ENCODE data around the gene WWOX. TPM values are rescaled to one million over a fixed set of nuclear protein-coding genes. Genes with fewer than 3 reads are reported as not detected.

Gene WWOX
- total RNA-seq (12.0 and 12.5 TPM in 2 replicates), polyA plus RNA-seq (4.4 and 6.2 TPM in 2 replicates), polyA minus RNA-seq (9.1 and 12.0 TPM in 2 replicates), Bru-seq, nascent RNA (percentile 42 among the genes with signal in this experiment), BruChase-seq, experiment 1, labeled RNA remaining after a 6-hour chase (percentile 59 among the genes with signal in this experiment), BruChase-seq, experiment 2, labeled RNA remaining after a 2-hour chase (percentile 54 among the genes with signal in this experiment)
- polyA plus RNA-seq (2011; cell fraction: cytosol; rRNA removed) = 5.9 and 6.5 TPM in 2 replicates
- 9.3 and 13.0 TPM in 2 replicates for polyA plus RNA-seq (2011; cell fraction: nucleus; rRNA removed)
- 6.5 and 7.7 TPM in 2 replicates for polyA plus RNA-seq (2012)
- polyA minus RNA-seq (2011; cell fraction: cytosol; rRNA and poly(A)+ RNA removed) = 9.8 TPM
- 15.2 and 25.7 TPM in 2 replicates for polyA minus RNA-seq (2011; cell fraction: nucleus; rRNA and poly(A)+ RNA removed)
- long read RNA-seq, transcript WWOX-201 (6 exons, 710 nt) = minor isoform, 9 of 29 reads
- long read RNA-seq, transcript WWOX-216 (1 exons, 525 nt) = major isoform, 11 of 29 reads
- long read RNA-seq, partial matches to known transcripts = 2 of 29 reads
- long read RNA-seq, other reads (novel, unspliced or antisense) = 7 of 29 reads

DNA sequence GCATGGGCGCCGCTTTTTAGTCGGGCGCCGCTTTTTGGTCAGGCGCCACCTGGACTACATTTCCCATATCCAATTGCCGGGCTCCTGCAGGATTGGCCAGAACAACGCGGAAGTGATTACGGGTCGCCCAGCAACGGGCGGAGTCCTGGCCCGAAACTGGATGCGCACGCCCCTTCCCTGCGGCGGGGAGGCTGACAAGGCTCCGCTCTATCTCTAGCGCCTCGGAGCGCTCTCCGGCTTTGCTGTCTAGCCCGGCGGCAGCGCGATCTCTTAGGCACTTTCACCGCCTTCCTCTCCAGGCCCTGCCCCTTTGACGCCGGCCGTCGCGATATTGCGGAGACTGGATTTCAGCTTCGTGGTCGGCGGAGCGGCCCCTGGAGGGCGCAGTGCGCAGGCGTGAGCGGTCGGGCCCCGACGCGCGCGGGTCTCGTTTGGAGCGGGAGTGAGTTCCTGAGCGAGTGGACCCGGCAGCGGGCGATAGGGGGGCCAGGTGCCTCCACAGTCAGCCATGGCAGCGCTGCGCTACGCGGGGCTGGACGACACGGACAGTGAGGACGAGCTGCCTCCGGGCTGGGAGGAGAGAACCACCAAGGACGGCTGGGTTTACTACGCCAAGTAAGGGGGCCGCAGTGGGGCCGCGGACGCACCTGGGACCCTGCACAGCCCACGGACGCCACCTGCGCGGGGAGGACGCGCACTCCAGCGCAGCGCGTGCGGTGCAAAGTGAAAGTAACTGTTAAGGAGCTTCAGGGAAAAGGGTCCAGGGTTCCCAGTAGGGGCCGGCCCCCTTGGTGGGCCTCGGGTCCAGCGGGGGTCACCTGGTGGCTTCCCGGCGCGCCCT, at the start of gene WWOX:
WWOX (plus strand) TSS at position 384 of the 841 bp plus-strand sequence.
- no peaks in the 10 kb centered on the region for H3K36me3 ChIP-seq (ENCODE audit: control insufficient read depth in 2 of 2, extremely low read depth in 1 of 2, insufficient read depth in 2 of 2, low read length in 2 of 2)
- H2AFZ ChIP-seq (ENCODE audit: low read depth, low read length) = peak within 1 kb of the TSS; percentile 93
- intact Hi-C loops (cut with micrococcal nuclease) = loop anchor here (1.0 to 5.0 kb wide), 7 partner anchors 49 to 909 kb away; partner anchors contain the start of gene NUDT7
- H3K79me2 ChIP-seq (ENCODE audit: control insufficient read depth, insufficient read depth, low read length) = no peaks in the 10 kb centered on the region
- TF ChIP-seq POLR2A (IDR thresholded peaks at IDR 0.05; ENCODE audit: low read depth, low read length) (peak; percentile 24), JUN (IDR thresholded peaks at IDR 0.05; ENCODE audit: borderline replicate concordance, insufficient read depth, insufficient read length, low read depth) (no peak), FOS (IDR thresholded peaks at IDR 0.05; ENCODE audit: borderline replicate concordance, insufficient read depth, low read length) (peak; percentile 35), MYC (IDR thresholded peaks at IDR 0.05; ENCODE audit: low read depth, low read length) (peak; percentile 3), POLR2AphosphoS5 (IDR thresholded peaks at IDR 0.05; ENCODE audit: insufficient read depth, low read depth, low read length) (peak; percentile 29)
- TF ChIP-seq, protein P1, sequence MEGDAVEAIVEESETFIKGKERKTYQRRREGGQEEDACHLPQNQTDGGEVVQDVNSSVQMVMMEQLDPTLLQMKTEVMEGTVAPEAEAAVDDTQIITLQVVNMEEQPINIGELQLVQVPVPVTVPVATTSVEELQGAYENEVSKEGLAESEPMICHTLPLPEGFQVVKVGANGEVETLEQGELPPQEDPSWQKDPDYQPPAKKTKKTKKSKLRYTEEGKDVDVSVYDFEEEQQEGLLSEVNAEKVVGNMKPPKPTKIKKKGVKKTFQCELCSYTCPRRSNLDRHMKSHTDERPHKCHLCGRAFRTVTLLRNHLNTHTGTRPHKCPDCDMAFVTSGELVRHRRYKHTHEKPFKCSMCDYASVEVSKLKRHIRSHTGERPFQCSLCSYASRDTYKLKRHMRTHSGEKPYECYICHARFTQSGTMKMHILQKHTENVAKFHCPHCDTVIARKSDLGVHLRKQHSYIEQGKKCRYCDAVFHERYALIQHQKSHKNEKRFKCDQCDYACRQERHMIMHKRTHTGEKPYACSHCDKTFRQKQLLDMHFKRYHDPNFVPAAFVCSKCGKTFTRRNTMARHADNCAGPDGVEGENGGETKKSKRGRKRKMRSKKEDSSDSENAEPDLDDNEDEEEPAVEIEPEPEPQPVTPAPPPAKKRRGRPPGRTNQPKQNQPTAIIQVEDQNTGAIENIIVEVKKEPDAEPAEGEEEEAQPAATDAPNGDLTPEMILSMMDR (IDR thresholded peaks at IDR 0.05; ENCODE audit: extremely low read depth in 1 of 2, insufficient read depth in 1 of 2, low read depth in 1 of 2, low read length in 2 of 2) = peak in 1 of 2 donors; percentile 96
- dilution Hi-C loops (cut with MboI; ENCODE audit: extremely low pct_ligation_motif_present, low sequenced_read_pairs) = no loop called here
- H3K4me1 ChIP-seq (ENCODE audit: control insufficient read depth, extremely low read depth, insufficient read depth, low read length) = peaks cover 9% of the 10 kb centered on the region
- peak within 1 kb of the TSS; percentile 47 to 79 (median 54) for H3K4me3 ChIP-seq (replicated peaks in 1 of 3; ENCODE audit: insufficient read depth in 1 of 3, low read depth in 1 of 3, low read length in 3 of 3)
- ChIA-PET POLR2A (no interaction called here), CTCF (interaction anchor here (0.7 to 1.1 kb wide), 6 partner anchors 43 to 863 kb away, joined by 3 to 10 read pairs (median 4); no protein-coding TSS in a partner anchor)
- no peaks in the 10 kb centered on the region for H4K20me1 ChIP-seq (replicated peaks; ENCODE audit: control insufficient read depth, extremely low read depth, insufficient read depth, low read length)
- no peaks in the 10 kb centered on the region for H3K9me3 ChIP-seq (replicated peaks; ENCODE audit: control insufficient read depth, insufficient read depth, low read length)
- no peaks in the 10 kb centered on the region for H3K9me1 ChIP-seq (replicated peaks; ENCODE audit: control insufficient read depth, extremely low read depth, insufficient read depth, low read length)
- peak within 1 kb of the TSS; percentile 55 for H3K27ac ChIP-seq (ENCODE audit: insufficient read depth, low read depth, low read length)
- FAIRE-seq (peak; percentile 98), DNase-seq (ENCODE audit: low read depth, low spot score) (peak; percentile 99)
- TSS peak; percentile 44 for BruUV-seq (replicated peaks)
- peak within 1 kb of the TSS; percentile 54 for H3K9ac ChIP-seq (replicated peaks; ENCODE audit: extremely low read depth, insufficient read depth, low read length)
- H3K27me3 ChIP-seq (ENCODE audit: control insufficient read depth in 2 of 2, insufficient read depth in 2 of 2, low read length in 2 of 2) = no peaks in the 10 kb centered on the region
- H3K4me2 ChIP-seq (ENCODE audit: insufficient read depth, low read length) = peak within 1 kb of the TSS; percentile 76
